ENCODE data around the gene GALE.
"Not testable (repeated sequence)": the region's sequence is repeated elsewhere in the genome, so short reads cannot be mapped to it uniquely, and the experiment has no call there.

GALE gene

DNA sequence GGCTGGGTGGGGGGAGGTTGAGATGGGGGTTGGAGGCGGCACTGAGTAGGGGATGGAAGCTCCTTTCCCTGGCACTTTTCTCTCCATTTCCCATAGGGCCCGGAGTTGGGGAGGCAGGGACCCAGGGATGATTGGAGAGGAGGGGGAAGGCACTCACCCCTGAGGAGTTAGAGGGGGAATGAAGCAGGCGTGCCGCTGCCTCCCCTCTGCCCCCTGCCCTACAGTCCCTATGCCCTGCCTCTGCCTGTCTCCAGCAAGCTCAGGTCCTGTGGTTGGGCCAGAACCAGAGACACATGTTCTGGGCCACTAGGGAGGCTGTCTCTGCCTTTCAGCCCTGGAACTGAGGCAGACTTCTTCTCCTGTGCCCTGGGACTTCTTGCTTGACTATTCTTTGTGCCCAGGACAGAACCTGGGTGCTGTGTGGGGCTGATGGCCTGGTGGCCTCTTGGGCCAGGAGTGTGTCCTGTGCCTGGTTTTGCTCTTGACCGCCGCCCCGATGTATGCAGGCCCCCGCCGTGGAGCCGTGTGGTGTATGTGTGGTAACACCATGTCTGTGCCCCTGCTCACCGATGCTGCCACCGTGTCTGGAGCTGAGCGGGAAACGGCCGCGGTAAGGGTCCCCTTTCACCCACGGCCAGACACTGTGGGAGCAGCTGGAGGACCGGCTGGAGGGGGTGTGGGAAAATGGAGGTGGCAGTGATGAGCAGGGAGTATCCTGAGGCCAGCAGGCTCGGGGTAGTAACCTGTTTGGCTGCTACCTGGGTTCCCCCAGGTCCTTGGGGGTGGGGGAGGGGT lies 8.2 kb downstream of the GALE start:
- no peak for DNase-seq (ENCODE audit: low read depth)

DNA sequence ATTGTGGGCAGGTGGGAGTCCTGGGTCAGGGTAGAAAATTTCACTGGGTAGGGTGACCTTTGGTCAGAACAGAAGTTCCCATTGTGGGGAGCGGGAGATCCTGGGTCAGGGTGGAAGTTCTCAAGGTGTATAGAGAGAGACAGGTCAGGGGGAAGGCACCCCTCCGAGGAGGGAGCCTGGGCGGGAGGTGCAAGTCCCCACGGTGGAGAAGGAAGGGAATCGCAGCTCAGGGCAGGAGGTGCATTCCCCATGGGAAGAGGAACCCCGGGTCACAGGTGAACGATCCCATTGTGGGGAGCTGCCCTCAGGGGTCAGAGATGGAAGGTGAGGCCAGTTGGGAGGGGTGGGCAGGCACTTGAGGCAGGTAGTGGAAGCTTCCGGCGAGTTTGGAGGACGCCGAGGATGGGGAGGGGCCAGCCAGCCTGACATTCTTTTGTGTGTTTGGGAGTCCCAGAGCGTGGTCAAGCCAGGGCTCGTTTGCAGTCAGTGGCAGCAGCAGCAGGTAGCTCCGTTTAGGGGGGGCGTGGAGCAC lies 9.0 kb downstream of the GALE start:
- no peak for DNase-seq (ENCODE audit: low read depth)

DNA sequence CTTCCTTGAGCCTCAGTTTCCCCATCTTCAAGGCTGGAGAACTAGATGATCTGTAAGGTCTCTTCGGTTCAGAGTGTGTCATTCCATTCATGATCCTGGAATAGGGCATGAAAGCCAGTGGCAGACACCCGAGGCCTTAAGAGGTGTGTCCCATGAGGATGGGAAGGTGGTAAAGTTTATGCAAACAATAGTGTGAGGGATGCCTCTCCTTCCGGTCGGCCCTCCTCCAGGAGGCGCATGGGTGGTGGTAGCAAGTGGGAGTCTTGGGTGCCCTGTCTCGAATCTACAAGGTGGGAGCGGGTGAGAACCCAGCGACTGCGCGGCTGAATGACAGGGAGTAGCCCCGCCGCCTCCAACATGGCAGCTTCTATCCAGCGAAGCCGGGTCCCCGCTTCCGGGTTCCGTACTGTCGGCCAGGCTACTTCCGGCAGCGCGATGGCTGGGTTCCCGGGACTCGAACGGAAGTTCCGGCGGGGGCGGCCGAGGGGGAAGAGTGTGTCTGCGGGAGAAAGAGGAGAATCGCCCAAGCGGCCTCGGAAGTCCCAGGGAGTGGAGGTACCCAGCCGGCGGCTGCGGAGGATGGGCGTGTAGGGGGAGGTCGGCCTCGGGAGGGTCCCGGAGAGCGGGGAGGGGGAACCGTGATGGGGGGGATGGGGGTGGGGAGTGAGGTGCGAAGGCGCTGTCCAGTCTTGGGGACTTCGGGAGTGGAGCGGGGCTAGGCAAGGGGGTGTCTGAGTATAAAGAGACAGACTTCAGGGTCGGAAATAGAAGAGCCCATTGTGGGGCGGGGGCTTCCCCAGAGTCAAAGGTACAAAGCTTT lies 9.6 kb downstream of the GALE start, which contains the start of gene LYPLA2:
TSS of gene LYPLA2 (plus strand) at position 450 of the 820 bp plus-strand sequence. CDS start 1,538 bp downstream, outside the sequence.
- peak; percentile 81 for DNase-seq (ENCODE audit: low read depth)

GRCh38 chr1:23788695-23789094 lies 11.9 kb downstream of the GALE start:
- no peak for DNase-seq (ENCODE audit: low read depth)

- DNase-seq (ENCODE audit: low read depth), result no peak
These were observed 12.9 kb downstream of the GALE start for GRCh38 chr1:23787701-23788100.

DNA sequence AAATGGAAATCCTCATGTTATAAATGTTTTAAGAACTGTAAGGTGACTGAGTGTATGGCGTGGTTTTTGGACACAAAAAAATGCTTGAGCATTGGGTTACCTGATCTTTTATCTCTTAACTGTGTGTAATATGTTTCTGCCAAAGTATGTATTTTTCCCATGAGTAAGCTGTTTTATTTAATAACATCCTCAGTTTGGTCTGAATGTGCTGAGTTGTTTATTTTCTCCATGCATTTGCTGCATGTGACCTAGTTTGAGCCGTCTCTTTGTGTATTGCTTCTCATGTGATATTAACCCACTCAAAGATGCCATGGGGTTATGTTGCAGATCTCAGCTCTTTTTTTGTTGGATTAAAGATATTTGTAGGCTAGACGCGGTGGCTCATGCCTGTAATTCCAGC lies 15.7 kb downstream of the GALE start:
- no peak for DNase-seq (ENCODE audit: low read depth)

GRCh38 chr1:23783141-23783540 lies 17.4 kb downstream of the GALE start:
- DNase-seq (ENCODE audit: low read depth), result not testable (repeated sequence)

- DNase-seq (ENCODE audit: low read depth), result no peak
These were observed 20.7 kb downstream of the GALE start for GRCh38 chr1:23779826-23780371.

DNA sequence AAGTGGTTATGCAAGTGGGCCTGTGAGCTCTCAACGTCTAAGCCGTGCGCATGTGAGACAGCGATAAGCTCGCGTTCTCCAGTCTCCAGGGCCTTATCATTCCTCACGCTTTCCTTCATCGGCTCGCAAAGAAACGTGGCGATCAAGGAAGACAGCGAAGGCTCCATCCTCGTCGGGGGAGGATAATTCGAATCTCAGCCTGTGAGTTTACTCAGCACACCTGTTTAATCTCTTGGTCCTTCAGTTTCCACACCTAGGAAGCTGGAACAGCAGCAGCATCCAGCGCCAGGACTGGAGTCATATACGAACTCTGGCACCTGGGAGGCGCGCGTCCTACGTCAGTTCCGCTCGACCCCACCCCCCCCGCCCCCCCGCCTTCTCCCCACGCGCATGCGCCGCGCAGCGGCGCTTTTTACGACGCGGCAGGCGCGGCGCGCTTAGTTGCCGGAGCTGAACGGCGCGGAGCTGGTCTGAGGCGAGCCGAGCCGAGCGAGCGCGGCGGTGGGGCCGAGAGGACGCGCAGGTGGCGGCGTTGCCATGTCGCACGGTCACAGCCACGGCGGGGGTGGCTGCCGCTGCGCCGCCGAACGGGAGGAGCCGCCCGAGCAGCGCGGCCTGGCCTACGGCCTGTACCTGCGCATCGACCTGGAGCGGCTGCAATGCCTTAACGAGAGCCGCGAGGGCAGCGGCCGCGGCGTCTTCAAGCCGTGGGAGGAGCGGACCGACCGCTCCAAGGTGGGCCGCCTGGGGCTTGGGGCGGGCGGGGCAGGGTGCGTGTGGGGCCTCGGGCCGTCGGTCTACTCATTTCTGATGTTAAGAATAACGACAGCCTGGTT lies 22.4 kb downstream of the GALE start, which contains the start of gene PITHD1:
TSS of gene PITHD1 (plus strand) at position 440 of the 836 bp plus-strand sequence. CDS start at position 538, 98 bp downstream.
- peak; percentile 54 for DNase-seq (ENCODE audit: low read depth)

- DNase-seq (ENCODE audit: low read depth), result no peak
These were observed 24.3 kb downstream of the GALE start for GRCh38 chr1:23776217-23776616.

DNA sequence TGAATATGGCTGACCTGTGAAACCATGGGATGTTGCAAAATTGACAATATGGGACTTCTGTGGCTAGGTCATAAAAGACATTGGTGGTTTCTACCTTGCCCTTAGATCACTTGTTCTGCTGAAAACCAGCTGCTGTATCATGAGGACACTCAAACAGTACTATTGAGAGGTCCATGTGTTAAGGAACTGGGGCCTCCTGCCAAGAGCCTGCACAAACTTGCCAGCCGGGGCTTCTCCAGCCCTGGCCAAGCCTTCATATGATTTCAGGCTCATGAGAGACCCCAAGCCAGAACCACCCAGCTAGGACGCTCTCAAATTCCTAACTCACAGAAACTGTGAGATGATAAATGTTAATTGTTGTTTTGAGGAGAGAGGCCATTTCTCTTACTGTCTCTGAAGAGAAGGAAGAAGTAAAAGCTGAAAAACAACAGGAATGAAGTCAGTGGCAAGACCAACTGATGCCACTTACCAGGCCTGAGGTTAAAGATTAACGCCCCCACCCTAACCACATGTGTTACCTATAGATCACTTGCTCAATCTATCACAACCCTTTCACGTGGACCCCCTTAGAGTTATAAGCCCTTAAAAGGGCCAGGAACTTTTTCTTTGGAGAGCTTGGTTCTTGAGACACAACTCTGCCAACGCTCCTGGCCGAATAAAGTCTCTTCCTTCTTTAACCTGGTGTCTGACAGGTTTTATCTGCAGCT lies 26.2 kb downstream of the GALE start:
- DNase-seq (ENCODE audit: low read depth), result no peak

DNA sequence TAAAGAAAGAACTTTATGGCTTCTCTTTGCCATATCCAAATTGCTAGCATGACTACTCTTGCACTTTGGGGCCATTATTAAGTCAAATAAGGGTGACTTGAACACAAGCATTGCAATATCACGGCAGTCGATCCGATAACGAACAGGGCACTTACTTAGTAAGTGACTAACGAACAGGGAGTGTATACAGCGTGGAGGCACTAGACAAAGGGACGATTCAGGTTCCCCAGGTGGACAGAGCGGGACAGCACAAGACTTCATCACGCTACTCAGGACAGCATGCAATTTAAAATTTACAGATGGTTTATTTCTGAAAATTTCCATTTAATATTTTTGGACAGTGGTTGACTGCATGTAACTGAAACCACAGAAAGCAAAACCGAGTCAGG lies 27.7 kb downstream of the GALE start:
- no peak for DNase-seq (ENCODE audit: low read depth)

DNA sequence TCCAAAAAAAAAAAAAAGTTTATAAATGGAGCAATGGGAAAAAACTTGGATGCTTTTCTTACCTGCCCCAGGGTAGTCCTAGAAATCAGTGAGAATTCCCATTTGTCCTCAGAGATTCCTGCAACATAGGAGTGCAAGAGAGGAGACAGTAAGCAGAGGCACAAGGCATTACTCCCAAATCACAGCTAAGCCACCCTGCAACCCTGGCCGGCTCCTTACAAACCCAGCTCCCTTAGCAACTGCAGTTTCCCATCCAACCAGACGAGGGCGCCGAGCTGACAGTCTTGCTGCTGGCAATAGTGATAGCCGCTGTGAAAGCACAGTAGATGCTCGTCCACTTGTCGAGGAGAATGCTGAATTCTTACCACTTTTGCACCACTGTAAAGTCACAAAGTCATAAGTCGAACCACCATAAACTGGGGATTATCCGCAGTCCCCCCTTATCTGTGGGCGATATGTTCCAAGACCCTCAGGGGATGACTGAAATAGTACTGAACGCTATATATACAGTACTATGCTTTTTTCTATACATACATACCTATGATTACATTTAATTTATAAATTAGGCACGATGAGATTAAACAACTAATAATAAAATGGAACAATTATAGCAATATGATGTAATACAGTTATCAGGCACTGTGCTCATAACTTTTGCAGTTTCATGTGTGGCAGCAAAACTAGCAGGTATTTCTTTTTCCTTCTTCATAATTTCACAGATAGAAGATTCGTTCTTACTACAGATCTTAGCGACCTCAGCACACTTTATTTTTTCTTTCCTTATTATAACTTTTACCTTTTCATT lies 28.3 kb downstream of the GALE start:
- peak; percentile 53 for DNase-seq (ENCODE audit: low read depth)

- no peak for DNase-seq (ENCODE audit: low read depth)
These were observed 31.8 kb downstream of the GALE start for GRCh38 chr1:23768733-23769132.

DNA sequence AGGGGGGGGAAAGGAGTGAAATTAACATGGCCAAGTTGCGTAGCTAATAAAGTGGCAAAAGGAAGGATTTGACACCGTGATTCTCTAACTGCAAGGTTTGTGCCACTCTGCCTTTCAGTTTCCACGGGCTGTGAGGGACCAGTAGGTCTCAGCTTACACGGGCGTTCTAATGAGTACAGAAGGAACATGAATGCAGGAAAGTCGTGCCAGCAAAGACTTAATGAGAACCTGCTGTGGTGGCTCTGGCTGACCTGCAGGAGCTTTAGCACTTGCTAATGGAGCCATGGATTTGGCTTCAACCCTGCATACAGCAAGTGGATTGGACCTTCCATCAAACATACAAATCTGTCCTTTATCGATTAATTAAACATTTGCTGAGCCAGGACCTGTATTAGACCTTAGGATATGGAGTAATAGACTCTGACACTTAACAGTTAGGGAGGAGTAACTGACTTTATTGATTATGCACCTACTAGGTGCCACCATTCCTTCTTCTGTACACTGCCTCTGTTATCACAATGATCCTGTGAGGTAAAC lies 37.4 kb downstream of the GALE start:
- no peak for DNase-seq (ENCODE audit: low read depth)

- DNase-seq (ENCODE audit: low read depth), result no peak
These were observed 41.3 kb downstream of the GALE start for GRCh38 chr1:23759277-23759676.

- no peak for DNase-seq (ENCODE audit: low read depth)
These were observed 42.7 kb downstream of the GALE start for GRCh38 chr1:23757812-23758211.

DNA sequence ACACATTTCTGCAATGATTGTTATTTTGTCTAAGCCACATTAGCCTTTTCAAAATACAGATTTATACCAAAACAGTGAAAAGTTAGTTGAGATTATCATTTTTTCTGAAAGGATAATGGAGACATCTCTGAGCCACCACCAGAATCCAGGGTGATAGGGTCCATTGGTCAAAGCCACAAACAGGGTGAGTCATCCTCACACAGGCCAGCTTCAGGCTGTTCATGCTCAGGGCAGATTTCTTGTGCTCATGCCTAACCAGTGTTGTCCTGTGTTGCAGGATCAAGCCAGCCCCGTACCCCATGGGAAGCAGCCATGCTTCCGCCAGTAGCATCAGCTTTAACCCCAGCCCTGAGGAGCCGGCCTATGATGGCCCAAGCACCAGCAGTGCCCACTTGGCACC lies 43.9 kb downstream of the GALE start:
- DNase-seq (ENCODE audit: low read depth), result no peak

DNA sequence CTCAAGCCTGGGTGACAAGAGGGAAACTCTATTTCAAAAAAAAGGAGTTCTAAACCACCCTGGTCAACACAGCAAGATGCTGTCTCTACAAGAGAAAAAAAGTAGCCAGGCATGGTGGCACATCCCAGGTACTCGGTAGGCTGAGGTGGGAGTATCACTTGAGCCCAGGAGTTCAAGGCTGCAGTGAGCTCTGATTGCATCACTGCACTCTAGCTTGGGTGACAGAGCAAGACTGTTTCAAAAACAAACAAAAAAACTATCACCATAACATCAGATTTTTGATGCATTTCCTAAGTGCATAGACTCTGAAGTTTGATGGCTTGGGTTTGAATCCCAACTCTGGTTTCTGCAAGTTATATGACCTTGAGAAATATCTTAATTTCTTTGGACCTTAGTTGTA lies 47.6 kb downstream of the GALE start:
- no peak for DNase-seq (ENCODE audit: low read depth)

GRCh38 chr1:23751815-23752200 lies 48.7 kb downstream of the GALE start:
- DNase-seq (ENCODE audit: low read depth), result no peak
